SU-DHL-6 (cell line): Measurements from ENCODE around the gene MX2.

Experiments
- EZH2phosphoT487 ChIP-seq: fragments of 200-600 bp; sonication (generic), shearing (Covaris generic); conservative IDR thresholded peaks from 2 replicates; pipeline ENCODE4 v1.6.1; 2018; ENCODE audit warnings: mild to moderate bottlenecking, antibody characterized with exemption, low read length, moderate library complexity, mixed read lengths
- TF ChIP-seq, protein P1 (sequence below): fragments of 200-600 bp; sonication (generic); IDR thresholded peaks from one replicate; pipeline ENCODE4 v1.5.1; 2017; ENCODE audit warnings: antibody characterized with exemption, mild to moderate bottlenecking, low read length, moderate library complexity; ENCODE audit not compliant: insufficient read depth, poor library complexity, severe bottlenecking

DNA sequence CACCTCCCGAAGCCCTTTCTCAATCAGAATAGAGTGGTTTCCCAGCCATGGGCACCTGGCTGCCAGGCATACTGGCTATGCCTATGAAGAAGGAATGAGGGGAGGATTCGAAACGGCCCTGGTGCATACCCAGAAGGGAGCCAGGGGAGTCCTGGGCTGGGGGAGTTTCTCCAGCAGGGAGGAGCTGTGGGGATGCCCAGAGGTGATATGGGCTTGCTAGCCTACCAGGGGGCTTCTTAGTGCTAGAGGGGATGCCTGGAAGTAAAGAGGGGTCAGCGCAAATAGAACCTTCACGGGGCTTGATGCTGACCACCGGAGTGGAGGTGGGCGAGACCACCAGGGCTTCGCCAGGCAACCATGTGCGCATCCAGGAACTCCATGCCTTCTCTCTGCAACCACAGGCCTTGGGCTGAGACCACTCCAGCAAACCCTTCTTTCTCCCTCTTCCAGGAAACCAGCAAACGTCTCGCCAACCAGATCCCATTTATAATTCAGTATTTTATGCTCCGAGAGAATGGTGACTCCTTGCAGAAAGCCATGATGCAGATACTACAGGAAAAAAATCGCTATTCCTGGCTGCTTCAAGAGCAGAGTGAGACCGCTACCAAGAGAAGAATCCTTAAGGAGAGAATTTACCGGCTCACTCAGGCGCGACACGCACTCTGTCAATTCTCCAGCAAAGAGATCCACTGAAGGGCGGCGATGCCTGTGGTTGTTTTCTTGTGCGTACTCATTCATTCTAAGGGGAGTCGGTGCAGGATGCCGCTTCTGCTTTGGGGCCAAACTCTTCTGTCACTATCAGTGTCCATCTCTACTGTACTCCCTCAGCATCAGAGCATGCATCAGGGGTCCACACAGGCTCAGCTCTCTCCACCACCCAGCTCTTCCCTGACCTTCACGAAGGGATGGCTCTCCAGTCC is 46.0 kb downstream of the MX2 start:
- TF ChIP-seq, protein P1, sequence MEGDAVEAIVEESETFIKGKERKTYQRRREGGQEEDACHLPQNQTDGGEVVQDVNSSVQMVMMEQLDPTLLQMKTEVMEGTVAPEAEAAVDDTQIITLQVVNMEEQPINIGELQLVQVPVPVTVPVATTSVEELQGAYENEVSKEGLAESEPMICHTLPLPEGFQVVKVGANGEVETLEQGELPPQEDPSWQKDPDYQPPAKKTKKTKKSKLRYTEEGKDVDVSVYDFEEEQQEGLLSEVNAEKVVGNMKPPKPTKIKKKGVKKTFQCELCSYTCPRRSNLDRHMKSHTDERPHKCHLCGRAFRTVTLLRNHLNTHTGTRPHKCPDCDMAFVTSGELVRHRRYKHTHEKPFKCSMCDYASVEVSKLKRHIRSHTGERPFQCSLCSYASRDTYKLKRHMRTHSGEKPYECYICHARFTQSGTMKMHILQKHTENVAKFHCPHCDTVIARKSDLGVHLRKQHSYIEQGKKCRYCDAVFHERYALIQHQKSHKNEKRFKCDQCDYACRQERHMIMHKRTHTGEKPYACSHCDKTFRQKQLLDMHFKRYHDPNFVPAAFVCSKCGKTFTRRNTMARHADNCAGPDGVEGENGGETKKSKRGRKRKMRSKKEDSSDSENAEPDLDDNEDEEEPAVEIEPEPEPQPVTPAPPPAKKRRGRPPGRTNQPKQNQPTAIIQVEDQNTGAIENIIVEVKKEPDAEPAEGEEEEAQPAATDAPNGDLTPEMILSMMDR, result no peak
- TF ChIP-seq EZH2phosphoT487, result no peak
